NK-92 (cell line): ENCODE data around the gene ARRB1.

ENCODE experiments used
- DNase-seq: peaks from one replicate; lab custom pipeline; 2025; ENCODE audit not compliant: unreplicated experiment; lab: John Stamatoyannopoulos, UW

ARRB1 gene

GRCh38 chr11:75233754-75234172 is 117.7 kb downstream of the ARRB1 start:
- no peak for DNase-seq

DNA sequence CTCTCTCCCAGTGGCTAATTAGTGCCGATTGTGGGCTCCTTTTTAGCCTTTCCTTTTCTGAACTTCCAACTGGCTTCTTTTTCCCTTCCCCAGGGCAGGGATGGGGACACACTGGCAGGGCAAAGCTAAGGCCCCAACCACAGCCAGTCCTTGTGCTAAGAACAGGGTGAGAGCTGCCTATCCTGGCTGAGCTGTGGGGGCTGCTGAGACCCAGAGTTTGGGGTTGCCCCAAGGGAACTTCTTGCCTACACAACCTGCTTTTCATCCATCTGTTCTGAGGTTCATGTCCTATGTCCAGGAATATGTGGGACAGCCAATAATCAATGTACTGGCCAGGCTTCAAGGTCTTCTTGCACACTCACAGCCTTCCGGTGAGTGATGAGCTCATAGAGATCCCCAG is 120.8 kb downstream of the ARRB1 start:
- DNase-seq: no peak

GRCh38 chr11:75229466-75229865 is 122.0 kb downstream of the ARRB1 start:
- no peak for DNase-seq

GRCh38 chr11:75225794-75226193 is 125.7 kb downstream of the ARRB1 start:
- DNase-seq: no peak

DNA sequence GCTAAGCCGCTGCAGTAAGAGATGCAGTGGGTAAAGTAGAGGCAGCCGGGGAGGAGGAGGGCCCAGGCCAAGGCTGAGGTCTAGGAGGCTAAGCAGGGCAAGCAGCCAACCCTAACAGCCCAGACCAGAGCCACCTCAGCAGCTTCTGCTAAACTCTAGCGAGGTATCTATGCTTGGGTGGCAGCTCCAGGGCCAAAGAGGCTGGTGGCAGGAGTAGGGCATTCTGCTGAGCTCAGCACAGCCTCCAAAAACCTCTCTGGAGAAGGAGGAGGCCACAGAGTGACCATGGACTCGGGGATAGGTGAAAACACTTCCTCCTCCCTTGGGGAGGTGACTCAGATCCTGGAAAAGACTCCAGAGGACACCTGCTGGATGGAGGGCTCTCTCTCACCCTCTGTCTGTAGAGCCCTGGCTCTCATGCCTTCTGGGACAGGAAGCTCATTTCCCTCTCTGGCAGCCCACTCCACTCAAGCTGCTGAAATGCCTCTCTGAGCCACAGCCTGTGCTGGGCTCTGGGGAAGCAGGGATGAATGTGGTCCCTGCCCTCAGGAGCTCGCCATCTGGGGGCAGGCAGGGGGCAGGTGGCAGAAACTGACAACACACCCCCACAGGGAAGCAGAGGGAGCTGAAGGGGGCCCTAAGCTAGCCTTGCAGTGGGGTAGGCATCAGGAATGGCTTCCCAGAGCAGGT is 127.4 kb downstream of the ARRB1 start:
- no peak for DNase-seq

DNA sequence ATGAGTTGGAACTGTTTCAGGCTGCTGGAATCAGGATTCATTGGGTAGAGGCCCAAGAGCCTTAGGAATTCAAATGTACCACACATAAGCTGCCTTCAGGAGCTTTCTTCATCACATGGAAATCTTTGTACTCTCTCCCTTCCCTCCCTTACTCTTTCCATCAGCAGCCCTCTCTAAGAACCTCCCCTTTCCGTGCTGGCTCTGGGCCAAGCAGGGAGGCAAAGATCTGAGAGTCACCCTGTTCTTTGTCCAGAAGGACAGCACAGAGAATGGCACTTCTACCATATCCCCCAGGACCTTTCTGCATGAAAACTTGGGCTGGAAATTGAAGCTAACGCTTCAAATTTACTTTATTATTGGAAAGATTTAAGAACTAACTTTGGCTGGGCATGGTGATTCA is 131.6 kb downstream of the ARRB1 start:
- no peak for DNase-seq

GRCh38 chr11:75214843-75215242 is 136.6 kb downstream of the ARRB1 start:
- no peak for DNase-seq

DNA sequence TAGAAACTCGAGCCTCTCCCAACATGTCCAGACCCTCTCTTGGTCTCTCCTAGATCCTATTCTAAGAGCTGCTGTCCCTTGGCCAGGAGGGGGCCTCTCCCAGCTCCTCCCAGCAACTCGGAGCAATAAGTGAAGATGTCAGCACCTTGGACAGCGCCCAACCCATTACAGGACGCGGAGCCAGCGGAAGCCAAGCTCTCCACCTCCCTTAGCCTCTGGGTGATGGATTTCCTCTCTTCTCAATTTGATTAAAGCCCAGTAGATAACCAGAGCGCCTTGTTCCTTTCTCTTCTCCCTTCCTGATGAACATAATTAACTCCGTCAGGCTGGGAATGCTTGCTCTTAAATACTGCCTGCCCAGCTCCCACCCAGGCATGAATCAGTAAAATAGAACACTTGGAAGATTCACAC is 137.0 kb downstream of the ARRB1 start:
- no peak for DNase-seq
